GM12801 (cell line): ENCODE measurements around the gene SMIM3.

Experiments used
- TF ChIP-seq, protein P1 (sequence below): IDR thresholded peaks from one replicate; pipeline ENCODE4 v1.5.1; 2011; ENCODE audit warnings: control low read depth; ENCODE audit not compliant: insufficient read length; ENCODE audit errors: extremely low read depth

Gene SMIM3

GRCh38 chr5:150774145-150774544 is 4.4 kb upstream of the SMIM3 start:
- TF ChIP-seq, protein P1, sequence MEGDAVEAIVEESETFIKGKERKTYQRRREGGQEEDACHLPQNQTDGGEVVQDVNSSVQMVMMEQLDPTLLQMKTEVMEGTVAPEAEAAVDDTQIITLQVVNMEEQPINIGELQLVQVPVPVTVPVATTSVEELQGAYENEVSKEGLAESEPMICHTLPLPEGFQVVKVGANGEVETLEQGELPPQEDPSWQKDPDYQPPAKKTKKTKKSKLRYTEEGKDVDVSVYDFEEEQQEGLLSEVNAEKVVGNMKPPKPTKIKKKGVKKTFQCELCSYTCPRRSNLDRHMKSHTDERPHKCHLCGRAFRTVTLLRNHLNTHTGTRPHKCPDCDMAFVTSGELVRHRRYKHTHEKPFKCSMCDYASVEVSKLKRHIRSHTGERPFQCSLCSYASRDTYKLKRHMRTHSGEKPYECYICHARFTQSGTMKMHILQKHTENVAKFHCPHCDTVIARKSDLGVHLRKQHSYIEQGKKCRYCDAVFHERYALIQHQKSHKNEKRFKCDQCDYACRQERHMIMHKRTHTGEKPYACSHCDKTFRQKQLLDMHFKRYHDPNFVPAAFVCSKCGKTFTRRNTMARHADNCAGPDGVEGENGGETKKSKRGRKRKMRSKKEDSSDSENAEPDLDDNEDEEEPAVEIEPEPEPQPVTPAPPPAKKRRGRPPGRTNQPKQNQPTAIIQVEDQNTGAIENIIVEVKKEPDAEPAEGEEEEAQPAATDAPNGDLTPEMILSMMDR: no peak

GRCh38 chr5:150777685-150778084 is 872 bp upstream of the SMIM3 start:
- TF ChIP-seq, protein P1: no peak

GRCh38 chr5:150778088-150778516 is 455 bp upstream of the SMIM3 start:
- TF ChIP-seq, protein P1: no peak

DNA sequence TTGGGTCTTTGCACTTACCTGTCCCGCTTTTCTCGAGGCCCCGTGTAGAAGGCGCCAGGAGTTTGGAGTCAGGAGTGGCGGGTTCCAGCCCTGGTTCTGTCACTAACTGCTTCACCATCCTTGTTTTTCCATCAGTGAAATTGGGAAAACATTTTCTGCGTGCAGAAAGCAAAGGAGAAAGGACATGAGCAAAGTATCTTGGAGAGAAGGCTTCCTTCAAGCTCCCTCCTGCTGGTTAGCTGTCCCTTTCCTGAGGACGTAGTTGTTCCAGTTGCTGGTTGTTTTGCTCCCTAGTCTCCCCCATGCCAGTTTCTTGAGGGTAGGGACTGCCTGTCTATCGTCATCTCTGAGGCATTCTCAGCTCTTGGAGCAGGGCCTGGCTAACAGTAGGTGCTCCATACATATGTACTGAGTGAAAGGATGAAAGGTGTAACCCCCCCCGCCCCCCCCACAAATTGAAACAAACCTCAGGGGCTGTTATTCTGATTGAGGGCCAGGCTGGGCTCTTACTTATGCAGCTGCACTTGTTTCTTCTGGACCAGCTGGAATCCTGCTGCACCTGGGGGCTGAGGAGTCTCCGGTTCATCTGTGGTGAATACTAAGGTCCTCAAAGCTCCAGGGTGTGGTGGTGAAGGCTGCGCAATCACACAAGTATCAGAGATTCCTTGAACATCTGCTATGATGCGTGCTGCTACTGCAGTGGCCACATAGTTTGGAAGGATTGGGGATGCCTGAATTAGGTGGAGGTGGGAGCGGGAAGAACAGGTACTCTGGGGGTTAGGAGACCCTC is 1.0 kb downstream of the SMIM3 start:
- TF ChIP-seq, protein P1: no peak

DNA sequence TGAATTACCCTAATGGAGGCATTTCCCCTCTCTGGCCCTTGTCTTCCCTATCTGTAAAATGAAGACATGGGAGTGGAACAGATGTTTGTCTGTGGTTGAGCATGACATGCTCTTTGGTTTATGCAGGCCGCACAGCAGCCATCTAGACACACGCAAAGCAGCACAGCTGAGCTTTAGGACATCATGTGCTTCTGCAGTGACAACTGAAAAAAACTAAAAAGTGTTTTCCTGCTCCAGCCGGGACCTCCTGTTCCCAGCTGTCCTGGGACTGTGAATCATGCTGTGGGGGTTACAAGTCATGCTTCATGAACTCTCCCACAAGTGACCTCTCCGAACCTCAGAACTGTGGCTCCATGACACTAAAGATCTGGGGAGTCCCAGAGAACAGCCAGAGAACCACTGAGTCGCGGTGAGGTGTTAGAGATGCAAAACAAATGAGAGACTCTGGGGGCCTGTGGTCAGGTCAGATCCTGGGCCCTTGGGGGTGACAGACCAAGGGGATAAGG is 1.7 kb downstream of the SMIM3 start:
- TF ChIP-seq, protein P1: no peak

DNA sequence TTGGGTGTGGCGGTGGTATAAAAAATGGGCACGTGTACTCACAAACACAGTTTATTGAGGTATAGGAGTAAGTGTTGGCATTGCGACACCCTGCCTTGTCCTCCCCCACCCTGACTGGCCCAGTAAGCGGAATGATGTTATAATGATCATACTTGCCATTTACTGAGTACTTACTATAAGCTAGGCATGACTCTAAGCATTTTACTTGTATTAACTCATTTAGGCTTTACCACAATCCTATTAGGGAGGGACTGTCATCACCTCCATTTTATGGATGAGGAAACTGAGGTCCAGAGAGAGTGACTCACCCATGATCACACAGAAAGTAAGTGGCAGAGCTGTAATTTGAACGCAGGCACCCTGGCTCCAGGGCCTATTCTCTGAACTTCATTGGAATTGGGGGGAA is 2.3 kb downstream of the SMIM3 start:
- TF ChIP-seq, protein P1: no peak

- TF ChIP-seq, protein P1: no peak
Observed at GRCh38 chr5:150781706-150782614, 3.4 kb downstream of the SMIM3 start.
